ENCODE data around the gene TCF7L1.

TCF7L1 gene

GRCh38 chr2:85132834-85133637 lies at the start of gene TCF7L1:
TCF7L1 (plus strand) TSS chr2:85133392; CDS start chr2:85133685, 293 bp downstream.
- Histone ChIP-seq H3K4me3 (peak within 1 kb of the TSS; percentile 76), H3K27me3 (peaks cover 54% of the 10 kb centered on the region), H3K27ac (no peak within 1 kb of the TSS), H3K9me3 (no peaks in the 10 kb centered on the region), H3K36me3 (no peaks in the 10 kb centered on the region), H3K4me2 (peak within 1 kb of the TSS; percentile 98), H3K9ac (peak within 1 kb of the TSS; percentile 53; the same call in 1 of the 2 replicates), H4K20me1 (peaks cover 18% of the 10 kb centered on the region), H3K4me1 (peaks cover 16% of the 10 kb centered on the region)
- no peak for TF ChIP-seq Cebpa-rat (IDR thresholded peaks at IDR 0.05)

GRCh38 chr2:85085563-85085962 lies 47.6 kb upstream of the TCF7L1 start:
- Histone ChIP-seq H3K27ac (no peak overlapping the region), H3K4me3 (no peak overlapping the region), H3K36me3 (no peaks in the 10 kb centered on the region; the same call in 1 of the 2 replicates), H4K20me1 (no peaks in the 10 kb centered on the region), H3K9me3 (peaks cover 21% of the 10 kb centered on the region), H3K9ac (no peak overlapping the region), H3K27me3 (no peaks in the 10 kb centered on the region), H3K4me2 (no peak overlapping the region), H3K4me1 (peaks cover 33% of the 10 kb centered on the region)
- no peak for TF ChIP-seq Cebpa-rat (IDR thresholded peaks at IDR 0.05)

- H3K4me1 ChIP-seq = peaks cover 30% of the 10 kb centered on the region
- H3K4me3 ChIP-seq = no peak overlapping the region
- no peaks in the 10 kb centered on the region for H3K36me3 ChIP-seq
- TF ChIP-seq Cebpa-rat (IDR thresholded peaks at IDR 0.05) = no peak
- H3K4me2 ChIP-seq = no peak overlapping the region
- no peaks in the 10 kb centered on the region for H3K27me3 ChIP-seq
- peaks cover 8% of the 10 kb centered on the region; the same call in 1 of the 2 replicates for H3K9me3 ChIP-seq
- no peaks in the 10 kb centered on the region for H4K20me1 ChIP-seq
- no peak overlapping the region for H3K9ac ChIP-seq
- no peak overlapping the region for H3K27ac ChIP-seq
These were observed 45.7 kb upstream of the TCF7L1 start for GRCh38 chr2:85087541-85087940.

- Histone ChIP-seq H3K9ac (no peak overlapping the region), H3K4me2 (peak overlapping the region; percentile 73), H3K27ac (0 out of 2 replicates have a peak overlapping the region, but pooled peaks have one; percentile 13), H3K27me3 (no peaks in the 10 kb centered on the region), H3K9me3 (no peaks in the 10 kb centered on the region), H4K20me1 (no peaks in the 10 kb centered on the region), H3K36me3 (no peaks in the 10 kb centered on the region), H3K4me3 (no peak overlapping the region), H3K4me1 (peaks cover 30% of the 10 kb centered on the region)
- TF ChIP-seq Cebpa-rat (IDR thresholded peaks at IDR 0.05) = no peak
These were observed 44.3 kb upstream of the TCF7L1 start for GRCh38 chr2:85088921-85089320.

GRCh38 chr2:85089585-85089984 lies 43.6 kb upstream of the TCF7L1 start:
- 0 out of 2 replicates have a peak overlapping the region, but pooled peaks have one; percentile 13 for H3K27ac ChIP-seq
- H3K4me3 ChIP-seq = no peak overlapping the region
- TF ChIP-seq Cebpa-rat (IDR thresholded peaks at IDR 0.05) = no peak
- H3K9ac ChIP-seq = no peak overlapping the region
- H3K4me2 ChIP-seq = peak overlapping the region; percentile 73
- H3K4me1 ChIP-seq = peaks cover 30% of the 10 kb centered on the region
- H3K27me3 ChIP-seq = no peaks in the 10 kb centered on the region
- no peaks in the 10 kb centered on the region for H4K20me1 ChIP-seq
- peaks cover 3% of the 10 kb centered on the region; the same call in 1 of the 2 replicates for H3K9me3 ChIP-seq
- no peaks in the 10 kb centered on the region for H3K36me3 ChIP-seq

GRCh38 chr2:85091838-85092237 lies 41.4 kb upstream of the TCF7L1 start:
- Histone ChIP-seq H3K36me3 (no peaks in the 10 kb centered on the region), H3K9ac (no peak overlapping the region), H3K9me3 (peaks cover 5% of the 10 kb centered on the region; the same call in 1 of the 2 replicates), H3K4me1 (peaks cover 30% of the 10 kb centered on the region), H3K27ac (no peak overlapping the region), H3K4me2 (no peak overlapping the region), H3K4me3 (no peak overlapping the region), H4K20me1 (no peaks in the 10 kb centered on the region), H3K27me3 (no peaks in the 10 kb centered on the region)
- no peak for TF ChIP-seq Cebpa-rat (IDR thresholded peaks at IDR 0.05)

- Histone ChIP-seq H3K27ac (no peak overlapping the region), H3K4me3 (no peak overlapping the region), H3K9me3 (peaks cover 5% of the 10 kb centered on the region; the same call in 1 of the 2 replicates), H3K4me2 (no peak overlapping the region), H3K4me1 (peaks cover 15% of the 10 kb centered on the region), H3K27me3 (no peaks in the 10 kb centered on the region), H4K20me1 (no peaks in the 10 kb centered on the region), H3K36me3 (no peaks in the 10 kb centered on the region), H3K9ac (no peak overlapping the region)
- TF ChIP-seq Cebpa-rat (IDR thresholded peaks at IDR 0.05) = no peak
These were observed 38.1 kb upstream of the TCF7L1 start for GRCh38 chr2:85095094-85095493.

GRCh38 chr2:85096616-85097015 lies 36.6 kb upstream of the TCF7L1 start:
- TF ChIP-seq Cebpa-rat (IDR thresholded peaks at IDR 0.05) = no peak
- Histone ChIP-seq H3K4me3 (no peak overlapping the region), H3K9ac (no peak overlapping the region), H3K27me3 (no peaks in the 10 kb centered on the region), H3K9me3 (peaks cover 5% of the 10 kb centered on the region; the same call in 1 of the 2 replicates), H4K20me1 (no peaks in the 10 kb centered on the region), H3K4me1 (peaks cover 4% of the 10 kb centered on the region; the same call in 1 of the 2 replicates), H3K27ac (no peak overlapping the region), H3K36me3 (no peaks in the 10 kb centered on the region), H3K4me2 (no peak overlapping the region)

GRCh38 chr2:85104228-85104627 lies 29.0 kb upstream of the TCF7L1 start:
- Histone ChIP-seq H3K27me3 (no peaks in the 10 kb centered on the region), H3K4me3 (no peak overlapping the region)

GRCh38 chr2:85106489-85107180 lies 26.6 kb upstream of the TCF7L1 start:
- Histone ChIP-seq H3K9me3 (no peaks in the 10 kb centered on the region), H3K36me3 (no peaks in the 10 kb centered on the region), H3K9ac (no peak overlapping the region), H3K4me1 (no peaks in the 10 kb centered on the region), H3K4me2 (no peak overlapping the region), H3K4me3 (no peak overlapping the region), H3K27me3 (no peaks in the 10 kb centered on the region), H4K20me1 (no peaks in the 10 kb centered on the region), H3K27ac (no peak overlapping the region)
- TF ChIP-seq Cebpa-rat (IDR thresholded peaks at IDR 0.05) = no peak

More at GRCh38 chr2:85104228-85104627, 29.0 kb upstream of the TCF7L1 start:
- Histone ChIP-seq H3K27ac (no peak overlapping the region), H4K20me1 (no peaks in the 10 kb centered on the region), H3K36me3 (no peaks in the 10 kb centered on the region), H3K9me3 (no peaks in the 10 kb centered on the region), H3K9ac (no peak overlapping the region), H3K4me1 (no peaks in the 10 kb centered on the region), H3K4me2 (no peak overlapping the region)
- no peak for TF ChIP-seq Cebpa-rat (IDR thresholded peaks at IDR 0.05)
